DMS 273 (cell line): ENCODE measurements around the gene NCK1.
A peak's percentile ranks its signal among the peaks of the same experiment; 100 is the strongest.

Experiments
- DNase-seq: peaks from one replicate; lab custom pipeline; 2025; ENCODE audit not compliant: unreplicated experiment; lab: John Stamatoyannopoulos, UW

Gene NCK1

DNA sequence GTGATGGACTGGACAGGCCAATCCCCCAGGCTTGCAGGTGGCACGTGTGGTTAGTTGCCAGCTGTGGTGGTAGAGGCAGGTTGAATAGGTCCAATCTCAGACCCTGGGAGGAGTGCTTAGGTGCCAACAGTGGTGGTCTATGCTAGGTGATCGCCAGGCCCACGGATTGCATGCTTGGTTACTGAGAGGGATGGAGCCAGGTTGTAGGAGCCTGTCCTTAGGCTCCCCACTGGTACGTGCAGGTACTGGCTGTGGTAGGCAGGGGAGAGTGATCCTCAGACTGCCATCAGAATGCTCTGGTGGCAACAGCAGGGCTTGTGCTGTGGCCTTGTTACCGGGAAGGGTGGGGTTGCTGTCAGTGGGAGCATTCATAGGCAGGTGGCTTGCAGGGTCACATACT is 44.7 kb downstream of the NCK1 start:
- no peak for DNase-seq

GRCh38 chr3:136908297-136908696 is 46.3 kb downstream of the NCK1 start:
- no peak for DNase-seq

DNA sequence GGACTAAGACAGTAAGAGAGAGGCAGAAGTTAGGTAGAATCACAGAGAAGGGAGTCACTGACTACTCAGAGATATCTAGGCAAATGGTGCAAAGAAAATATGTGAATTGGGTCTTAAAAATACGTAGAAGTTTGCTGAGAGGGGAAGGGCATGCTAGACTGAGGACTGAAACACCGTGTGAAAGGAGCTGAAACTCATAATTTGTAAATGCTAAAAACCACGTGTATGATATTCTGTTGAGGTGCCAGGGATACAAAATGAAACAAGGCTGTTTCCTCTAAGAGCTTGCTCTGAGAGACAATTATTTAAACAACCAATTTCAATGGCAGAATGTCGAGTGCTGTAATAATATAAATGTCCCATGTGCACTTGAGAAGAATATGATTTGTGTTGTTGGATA is 47.2 kb downstream of the NCK1 start:
- no peak for DNase-seq

- DNase-seq, result peak; percentile 18
Observed at GRCh38 chr3:136910697-136911096, 48.7 kb downstream of the NCK1 start.

DNA sequence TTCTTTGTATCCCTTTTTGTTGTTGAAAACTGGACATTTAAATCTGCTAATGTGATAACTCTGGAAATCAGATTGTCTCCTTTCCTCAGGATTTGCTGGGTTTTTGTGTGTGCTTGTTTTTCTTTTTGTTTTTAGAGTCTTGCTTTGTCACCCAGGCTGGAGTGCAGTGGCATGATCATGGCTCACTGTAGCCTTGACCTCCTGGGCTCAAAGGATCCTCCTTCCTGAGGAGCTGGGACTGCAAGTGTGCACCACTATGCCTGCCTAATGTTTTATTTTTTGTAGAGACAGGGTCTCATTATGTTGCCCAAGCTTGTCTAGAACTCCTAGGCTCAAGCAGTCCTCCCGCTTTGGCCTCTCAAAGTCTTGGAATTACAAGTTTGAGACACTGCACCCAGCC is 51.2 kb downstream of the NCK1 start:
- DNase-seq, result no peak

DNA sequence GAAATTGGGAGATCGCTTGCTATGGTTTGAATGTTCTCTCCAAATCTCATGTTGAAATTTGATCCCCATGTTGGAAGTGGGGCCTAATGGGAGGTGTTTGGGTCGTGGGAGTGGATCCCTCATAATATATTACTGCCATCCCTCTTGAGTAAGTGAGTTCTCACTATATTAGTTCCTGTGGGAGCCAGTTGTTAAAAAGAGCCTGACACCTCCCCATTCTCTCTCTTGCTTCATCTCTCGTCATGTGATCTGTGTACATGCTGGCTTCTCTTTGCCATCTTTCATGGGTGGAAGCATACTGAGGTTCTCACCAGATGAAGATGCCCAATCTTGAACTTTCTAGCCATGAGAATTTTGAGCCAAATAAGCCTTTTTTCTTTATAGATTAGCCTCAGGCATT is 52.7 kb downstream of the NCK1 start:
- no peak for DNase-seq

DNA sequence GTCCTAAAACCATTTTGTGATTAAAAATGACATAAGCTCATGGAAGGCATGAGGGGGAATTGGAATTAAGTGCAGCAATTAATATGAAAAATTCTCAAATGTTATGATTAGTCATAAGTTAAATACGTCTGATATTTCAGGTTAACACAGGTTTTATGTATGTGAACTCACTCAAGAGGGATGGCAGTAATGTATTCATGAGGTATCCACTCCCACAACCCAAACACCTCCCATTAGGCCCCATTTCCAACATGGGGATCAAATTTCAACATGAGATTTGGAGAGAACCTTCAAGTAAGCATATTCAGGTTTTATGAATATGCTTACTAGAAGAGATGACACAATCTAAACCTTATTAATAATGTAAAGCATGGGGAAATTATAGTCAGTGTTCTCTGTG is 54.2 kb downstream of the NCK1 start:
- DNase-seq, result peak; percentile 38

- DNase-seq, result no peak
Observed at GRCh38 chr3:136919799-136920580, 58.0 kb downstream of the NCK1 start.

DNA sequence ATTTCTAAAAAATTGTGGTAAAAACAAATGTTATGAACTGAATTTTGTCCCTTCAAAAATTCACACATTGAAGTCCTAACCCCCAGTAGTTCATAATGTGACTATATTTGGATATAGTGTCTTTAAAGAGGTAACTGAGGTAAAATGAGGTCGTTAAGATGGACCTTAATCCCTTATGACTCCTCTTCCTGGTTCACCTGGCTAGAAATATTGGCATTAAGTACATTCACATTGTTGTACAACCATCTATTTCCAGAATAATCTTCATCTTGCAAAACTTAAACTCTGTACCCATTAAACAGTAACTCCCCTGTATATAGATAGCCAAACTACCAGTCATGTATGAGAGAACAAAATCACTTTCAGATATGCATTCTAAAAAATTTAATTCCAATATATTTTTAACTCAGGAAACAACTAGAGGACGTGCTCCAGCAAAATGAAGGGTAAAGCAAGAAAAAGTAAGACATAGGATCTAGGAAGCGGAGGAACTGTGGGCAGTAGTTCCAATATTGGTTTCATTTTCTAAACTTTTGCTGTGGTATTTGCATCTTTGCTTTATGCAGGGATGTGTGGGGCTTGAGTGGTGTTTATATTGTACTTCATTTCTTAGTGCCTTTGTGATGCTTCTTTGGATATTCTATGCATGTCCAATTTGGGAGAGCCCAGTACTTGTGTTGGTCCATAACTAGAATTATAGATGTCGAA is 59.0 kb downstream of the NCK1 start:
- DNase-seq, result no peak

DNA sequence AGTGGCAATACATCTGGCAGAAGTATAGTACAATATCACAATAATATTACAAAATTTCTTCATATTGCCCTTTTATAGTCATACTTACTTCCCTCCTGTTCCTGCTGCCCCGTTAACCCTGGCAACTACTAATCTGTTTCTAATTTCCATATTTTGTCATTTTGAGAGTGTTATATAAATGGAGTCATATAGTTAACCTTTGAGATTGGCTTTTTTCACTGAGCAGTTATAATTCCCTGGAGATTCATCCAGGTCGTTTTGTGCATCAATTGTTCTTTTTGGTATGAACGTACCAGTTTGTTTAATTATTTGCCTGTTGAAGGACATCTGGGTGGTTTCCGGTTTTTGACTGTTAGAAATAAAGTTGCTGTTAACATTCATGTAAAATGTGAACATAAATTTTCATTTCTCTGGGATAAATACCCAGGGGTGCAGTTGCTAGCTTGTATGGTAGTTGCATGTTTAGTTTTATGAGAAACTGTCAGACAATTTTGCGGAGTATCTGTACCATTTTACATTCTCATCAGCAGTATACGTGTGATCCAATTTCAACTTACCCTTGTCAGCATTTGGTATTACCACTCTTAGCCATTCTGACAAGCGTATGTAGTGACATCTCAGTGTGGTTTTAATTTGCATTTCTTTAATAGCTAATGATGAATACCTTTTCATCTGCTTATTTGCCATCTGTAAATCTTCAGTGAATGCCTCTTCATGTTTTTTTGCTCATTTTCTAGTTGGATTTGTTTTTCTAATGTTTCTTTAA is 63.6 kb downstream of the NCK1 start:
- DNase-seq, result peak; percentile 28

GRCh38 chr3:136928240-136928639 is 66.2 kb downstream of the NCK1 start:
- DNase-seq, result no peak

GRCh38 chr3:136929977-136930670 is 68.1 kb downstream of the NCK1 start:
- peak; percentile 47 for DNase-seq

DNA sequence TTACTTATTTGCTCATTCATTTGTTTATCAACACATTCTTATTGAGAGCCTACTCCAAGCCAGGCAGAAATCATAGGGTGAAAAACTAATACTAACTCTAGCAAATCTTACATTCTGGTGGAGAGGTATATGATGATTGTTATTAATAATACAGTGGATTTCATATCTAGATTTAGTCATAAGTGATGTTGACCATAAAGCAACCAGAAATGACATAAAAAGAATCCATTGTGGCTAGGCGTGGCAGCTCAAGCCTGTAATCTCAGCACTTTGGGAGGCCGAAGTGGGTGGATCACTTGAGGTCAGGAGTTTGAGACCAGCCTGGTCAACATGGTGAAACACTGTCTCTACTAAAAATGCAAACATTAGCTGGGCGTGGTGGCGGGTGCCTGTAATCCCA is 69.6 kb downstream of the NCK1 start:
- DNase-seq, result no peak

- no peak for DNase-seq
Observed at GRCh38 chr3:136932523-136932922, 70.5 kb downstream of the NCK1 start.

DNA sequence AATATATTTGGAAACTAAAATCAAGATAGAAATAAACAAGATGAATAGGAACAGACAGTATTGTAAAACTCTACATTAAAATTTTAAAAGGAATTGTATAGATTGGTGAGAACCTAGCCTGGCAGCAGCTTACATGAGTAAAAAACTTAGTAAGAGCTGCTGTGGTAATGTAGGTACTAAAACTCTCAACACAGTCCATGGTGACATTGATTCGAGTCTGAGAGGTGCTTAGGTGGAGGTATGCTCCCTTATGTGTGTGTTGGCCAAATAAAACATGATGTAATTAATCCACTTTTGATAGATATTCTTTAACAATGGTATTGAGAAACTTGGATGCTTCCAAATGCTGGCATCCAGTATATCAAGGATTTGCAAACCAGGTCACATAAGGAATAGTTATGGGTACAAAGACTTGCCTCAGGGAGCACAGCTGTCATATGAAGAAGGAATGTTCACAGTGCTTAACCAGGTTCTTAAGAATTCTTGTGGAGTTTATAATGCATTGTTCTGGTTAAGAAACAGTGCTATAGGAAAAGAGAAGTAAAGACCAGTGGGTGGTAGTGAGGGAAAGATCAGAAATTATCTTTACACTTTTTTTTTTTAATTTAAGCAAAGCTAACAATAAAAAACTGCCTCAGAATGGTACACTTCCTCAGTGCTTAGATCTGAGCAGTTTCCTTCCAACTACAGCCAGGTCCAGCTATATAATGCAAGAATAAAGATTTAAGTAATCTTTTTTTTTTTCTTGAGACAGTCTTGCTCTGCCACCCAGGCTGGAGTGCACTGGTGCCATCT is 71.2 kb downstream of the NCK1 start:
- DNase-seq, result no peak

DNA sequence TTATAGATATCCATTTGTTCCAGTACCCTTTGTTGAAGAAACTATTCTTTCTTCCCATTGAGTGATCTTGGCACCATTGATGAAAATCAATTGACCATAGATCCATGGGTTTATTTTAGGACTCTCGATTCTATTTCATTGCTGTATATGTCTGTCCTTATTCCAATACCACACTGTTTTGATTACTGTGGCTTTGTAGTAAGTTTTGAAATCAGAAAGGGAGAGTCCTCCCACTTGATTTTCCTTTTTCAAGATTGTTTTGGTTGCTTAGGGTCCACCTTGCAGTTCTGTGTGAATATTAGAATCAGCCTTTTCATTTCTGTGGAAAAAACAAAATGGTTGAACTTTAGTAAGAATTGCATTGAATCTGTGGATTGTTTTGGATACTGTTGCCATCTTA is 75.2 kb downstream of the NCK1 start:
- DNase-seq, result no peak

- no peak for DNase-seq
Observed at GRCh38 chr3:136937851-136938250, 75.8 kb downstream of the NCK1 start.

DNA sequence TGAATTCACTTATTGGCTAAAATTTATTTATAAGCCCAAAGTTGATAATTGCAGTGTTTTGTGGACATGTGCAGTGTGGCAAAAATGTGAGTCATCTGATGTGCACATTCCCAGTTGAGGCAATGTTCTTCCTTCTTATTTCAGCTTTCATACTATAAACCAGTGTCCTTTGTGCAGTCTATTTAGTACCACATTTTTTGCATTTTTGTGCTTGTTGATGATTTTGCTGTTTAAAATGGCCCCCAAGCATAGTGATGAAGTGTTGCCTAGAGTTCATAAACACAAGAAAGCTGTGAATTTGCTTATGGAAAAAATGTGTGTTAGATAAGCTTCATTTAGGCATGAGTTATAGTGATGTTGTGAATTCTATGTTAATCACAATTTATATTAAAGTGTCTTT is 76.3 kb downstream of the NCK1 start:
- no peak for DNase-seq

GRCh38 chr3:136939489-136939888 is 77.5 kb downstream of the NCK1 start:
- DNase-seq, result no peak

- DNase-seq, result no peak
Observed at GRCh38 chr3:136942803-136943202, 80.8 kb downstream of the NCK1 start.

GRCh38 chr3:136943436-136943835 is 81.4 kb downstream of the NCK1 start:
- DNase-seq, result no peak
